Measurements from ENCODE around the gene PPP1R12A. TPM values are rescaled to one million over a fixed set of nuclear protein-coding genes. Genes with fewer than 3 reads are reported as not detected.

PPP1R12A gene
- total RNA-seq, 1 experiment from 2014 or later: 98.3 TPM

DNA sequence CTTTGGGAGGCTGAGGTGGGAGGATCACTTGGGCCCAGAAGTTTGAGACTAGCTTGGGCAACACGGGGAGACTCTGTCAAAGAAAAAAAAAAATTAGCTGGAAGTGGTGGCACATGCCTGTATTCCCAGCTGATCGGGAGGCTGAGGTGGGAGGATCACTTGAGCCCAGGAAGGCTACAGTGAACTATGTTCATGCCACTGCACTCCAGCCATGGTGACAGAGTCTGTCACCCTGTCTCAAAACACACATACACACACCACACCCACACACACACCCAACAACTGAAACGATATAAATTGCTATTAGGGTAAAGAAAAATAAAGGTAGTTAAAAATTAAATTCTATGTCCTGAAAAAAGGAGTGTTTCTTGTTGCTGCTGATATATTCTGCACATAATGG is 7.9 kb downstream of the PPP1R12A start:
- H3K27ac ChIP-seq: no peak overlapping the region
- 0 out of 2 replicates have a peak, but pooled peaks cover 4% of the 10 kb centered on the region for H3K36me3 ChIP-seq
- H3K4me1 ChIP-seq: 0 out of 2 replicates have a peak, but pooled peaks cover 5% of the 10 kb centered on the region
- DNase-seq: no peak
- H3K9me3 ChIP-seq (replicated peaks): no peaks in the 10 kb centered on the region
- no peaks in the 10 kb centered on the region for H3K27me3 ChIP-seq
- no peak overlapping the region for H3K4me3 ChIP-seq

GRCh38 chr12:79925492-79925891 is 9.4 kb downstream of the PPP1R12A start:
- Histone ChIP-seq H3K27me3 (no peaks in the 10 kb centered on the region), H3K4me3 (no peak overlapping the region), H3K4me1 (no peaks in the 10 kb centered on the region), H3K9me3 (replicated peaks) (no peaks in the 10 kb centered on the region), H3K27ac (no peak overlapping the region), H3K36me3 (0 out of 2 replicates have a peak, but pooled peaks cover 4% of the 10 kb centered on the region)
- DNase-seq: no peak

- no peak overlapping the region for H3K4me3 ChIP-seq
Observed at GRCh38 chr12:79921786-79922185, 13.1 kb downstream of the PPP1R12A start.

DNA sequence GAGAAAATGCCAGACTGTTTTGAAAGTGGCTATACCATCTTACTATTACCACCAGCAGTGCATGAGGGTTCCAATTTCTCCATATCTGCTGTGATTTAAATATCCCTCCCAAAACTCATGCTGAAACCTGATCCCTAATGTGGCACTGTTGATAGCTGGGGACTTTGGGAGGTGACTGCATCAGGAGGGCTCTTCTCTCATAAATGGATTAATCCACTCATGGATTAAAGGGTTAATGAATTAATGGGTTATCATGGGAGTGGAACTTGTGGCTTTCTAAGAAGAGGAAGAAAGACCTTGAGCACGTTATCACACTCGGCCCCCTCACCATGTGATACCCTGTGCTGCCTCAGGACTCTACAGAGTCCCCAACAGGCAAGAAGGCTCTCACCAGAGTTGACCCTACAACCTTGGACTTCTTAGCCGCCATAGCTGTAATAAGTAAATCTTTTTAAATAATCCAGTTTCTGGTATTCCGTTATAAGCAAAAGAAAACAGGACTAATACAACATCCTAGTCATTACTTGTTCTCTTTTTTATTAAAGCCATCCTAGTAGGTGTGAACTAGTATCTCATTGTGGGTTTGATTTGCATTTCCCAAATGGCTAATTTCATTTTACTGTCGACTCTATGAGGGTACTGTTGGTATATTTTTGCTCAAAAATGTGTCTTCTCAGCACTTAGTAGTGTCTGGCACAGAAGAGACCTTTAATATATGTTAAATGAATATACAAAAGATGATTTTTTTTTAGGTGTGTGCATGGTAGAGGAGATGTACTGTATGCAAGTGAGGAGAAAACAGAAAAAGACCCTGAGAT is 14.3 kb downstream of the PPP1R12A start:
- no peaks in the 10 kb centered on the region for H3K36me3 ChIP-seq
- no peak overlapping the region for H3K27ac ChIP-seq
- no peaks in the 10 kb centered on the region for H3K9me3 ChIP-seq (replicated peaks)
- no peak overlapping the region for H3K4me3 ChIP-seq
- DNase-seq: no peak
- no peaks in the 10 kb centered on the region for H3K27me3 ChIP-seq
- H3K4me1 ChIP-seq: no peaks in the 10 kb centered on the region

More at GRCh38 chr12:79921786-79922185, 13.1 kb downstream of the PPP1R12A start:
- DNase-seq: no peak
- Histone ChIP-seq H3K27ac (no peak overlapping the region), H3K4me1 (no peaks in the 10 kb centered on the region), H3K9me3 (replicated peaks) (no peaks in the 10 kb centered on the region), H3K27me3 (no peaks in the 10 kb centered on the region), H3K36me3 (no peaks in the 10 kb centered on the region)

- no peaks in the 10 kb centered on the region for H3K36me3 ChIP-seq
- H3K4me1 ChIP-seq: no peaks in the 10 kb centered on the region
Observed at GRCh38 chr12:79919762-79920161, 15.1 kb downstream of the PPP1R12A start.

GRCh38 chr12:79916826-79917225 is 18.1 kb downstream of the PPP1R12A start:
- DNase-seq: no peak
- no peaks in the 10 kb centered on the region for H3K9me3 ChIP-seq (replicated peaks)
- no peak overlapping the region for H3K27ac ChIP-seq
- H3K4me3 ChIP-seq: no peak overlapping the region
- H3K27me3 ChIP-seq: no peaks in the 10 kb centered on the region
- H3K4me1 ChIP-seq: no peaks in the 10 kb centered on the region
- no peaks in the 10 kb centered on the region for H3K36me3 ChIP-seq

More at GRCh38 chr12:79919762-79920161, 15.1 kb downstream of the PPP1R12A start:
- DNase-seq: no peak
- H3K9me3 ChIP-seq (replicated peaks): no peaks in the 10 kb centered on the region
- no peak overlapping the region for H3K4me3 ChIP-seq
- no peaks in the 10 kb centered on the region for H3K27me3 ChIP-seq
- H3K27ac ChIP-seq: no peak overlapping the region

DNA sequence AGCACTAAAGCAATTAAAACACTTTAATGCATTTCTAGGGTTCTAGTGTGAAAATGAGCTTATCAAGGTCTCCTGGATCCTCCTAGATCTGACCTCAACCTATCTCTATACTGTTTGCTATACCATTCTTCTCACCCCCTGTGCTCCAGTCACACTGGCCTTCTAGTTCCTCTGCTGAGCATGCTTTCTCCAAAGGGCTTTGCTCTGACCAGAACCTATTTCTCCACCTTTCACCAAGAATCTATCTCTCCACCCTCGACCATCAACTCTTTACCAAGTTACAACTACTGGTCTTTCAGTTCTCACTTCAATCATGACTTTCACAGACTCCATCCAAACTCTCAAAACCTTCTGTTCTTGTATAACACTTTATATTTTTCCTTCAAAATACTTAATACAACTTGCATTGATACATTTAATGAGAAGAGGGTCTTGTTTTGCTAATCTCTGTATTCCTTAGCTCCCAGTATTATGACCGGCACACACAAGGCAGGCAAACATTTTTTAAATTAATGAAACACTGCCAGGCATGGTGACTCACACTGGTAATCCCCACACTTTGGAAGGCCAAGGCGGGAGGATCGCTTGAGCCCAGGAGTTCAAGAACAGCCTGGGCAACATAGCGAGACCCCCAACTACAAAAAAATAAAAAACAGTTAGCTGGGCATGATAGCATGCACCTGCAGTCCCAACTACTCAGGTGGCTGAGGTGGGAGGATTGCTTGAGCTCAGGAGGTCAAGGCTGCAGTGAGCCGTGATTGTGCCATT is 22.8 kb downstream of the PPP1R12A start:
- Histone ChIP-seq H3K27ac (no peak overlapping the region), H3K27me3 (no peaks in the 10 kb centered on the region), H3K36me3 (no peaks in the 10 kb centered on the region), H3K4me3 (no peak overlapping the region), H3K9me3 (replicated peaks) (no peaks in the 10 kb centered on the region), H3K4me1 (no peaks in the 10 kb centered on the region)
- no peak for DNase-seq

DNA sequence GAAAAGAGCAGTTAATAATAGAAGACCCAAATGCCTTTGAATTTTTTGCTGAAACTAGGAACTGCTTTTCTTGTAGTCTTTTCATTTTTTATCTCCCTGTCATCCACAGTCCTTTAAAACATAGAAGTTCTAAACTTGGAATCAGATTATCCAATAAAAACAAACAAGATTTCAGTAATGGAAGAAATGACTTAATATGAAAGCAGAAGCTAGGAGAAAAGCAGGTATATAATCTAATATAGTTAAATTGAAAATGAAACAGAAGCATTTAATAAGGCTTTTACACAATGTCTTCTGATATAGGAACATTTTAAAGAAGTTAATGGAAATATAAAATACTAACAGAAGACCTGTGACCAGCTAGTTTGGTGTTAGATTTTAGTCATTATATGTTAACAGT is 26.5 kb downstream of the PPP1R12A start:
- no peaks in the 10 kb centered on the region for H3K9me3 ChIP-seq (replicated peaks)
- 0 out of 2 replicates have a peak, but pooled peaks cover 2% of the 10 kb centered on the region for H3K36me3 ChIP-seq
- H3K27me3 ChIP-seq: no peaks in the 10 kb centered on the region
- no peak overlapping the region for H3K27ac ChIP-seq
- H3K4me3 ChIP-seq: no peak overlapping the region
- no peaks in the 10 kb centered on the region for H3K4me1 ChIP-seq
- no peak for DNase-seq

DNA sequence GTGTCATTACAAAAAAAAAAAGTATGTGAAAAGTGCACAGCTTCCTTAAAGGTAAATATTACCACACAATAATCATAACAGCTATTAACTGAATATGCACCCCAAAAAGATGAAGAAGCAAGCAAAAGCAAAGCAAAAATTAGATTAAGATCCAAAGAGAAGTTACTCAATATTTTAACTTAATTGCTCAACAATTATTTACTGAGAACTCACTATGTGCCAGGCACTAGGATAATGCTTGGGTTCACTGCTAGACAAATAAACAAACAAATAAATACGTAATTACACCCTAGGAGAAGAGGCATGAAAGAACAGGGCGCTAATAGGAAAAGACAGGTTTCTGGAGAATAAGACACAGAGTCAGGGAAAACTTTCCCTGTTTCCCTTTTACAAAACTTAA is 33.4 kb downstream of the PPP1R12A start:
- Histone ChIP-seq H3K4me1 (0 out of 2 replicates have a peak, but pooled peaks cover 3% of the 10 kb centered on the region), H3K27ac (no peak overlapping the region)
- DNase-seq: no peak

GRCh38 chr12:79900951-79901350 is 33.9 kb downstream of the PPP1R12A start:
- H3K27me3 ChIP-seq: no peaks in the 10 kb centered on the region
- no peak for DNase-seq
- no peak overlapping the region for H3K27ac ChIP-seq
- H3K9me3 ChIP-seq (replicated peaks): no peaks in the 10 kb centered on the region
- H3K4me3 ChIP-seq: no peak overlapping the region
- 0 out of 2 replicates have a peak, but pooled peaks cover 2% of the 10 kb centered on the region for H3K36me3 ChIP-seq
- H3K4me1 ChIP-seq: 0 out of 2 replicates have a peak, but pooled peaks cover 3% of the 10 kb centered on the region

More for the DNA sequence above, 33.4 kb downstream of the PPP1R12A start:
- 0 out of 2 replicates have a peak, but pooled peaks cover 2% of the 10 kb centered on the region for H3K36me3 ChIP-seq
- H3K4me3 ChIP-seq: no peak overlapping the region
- H3K9me3 ChIP-seq (replicated peaks): no peaks in the 10 kb centered on the region
- no peaks in the 10 kb centered on the region for H3K27me3 ChIP-seq

- no peak for DNase-seq
- H3K36me3 ChIP-seq: 0 out of 2 replicates have a peak, but pooled peaks cover 2% of the 10 kb centered on the region
- no peak overlapping the region for H3K4me3 ChIP-seq
Observed at GRCh38 chr12:79900199-79900598, 34.7 kb downstream of the PPP1R12A start.

DNA sequence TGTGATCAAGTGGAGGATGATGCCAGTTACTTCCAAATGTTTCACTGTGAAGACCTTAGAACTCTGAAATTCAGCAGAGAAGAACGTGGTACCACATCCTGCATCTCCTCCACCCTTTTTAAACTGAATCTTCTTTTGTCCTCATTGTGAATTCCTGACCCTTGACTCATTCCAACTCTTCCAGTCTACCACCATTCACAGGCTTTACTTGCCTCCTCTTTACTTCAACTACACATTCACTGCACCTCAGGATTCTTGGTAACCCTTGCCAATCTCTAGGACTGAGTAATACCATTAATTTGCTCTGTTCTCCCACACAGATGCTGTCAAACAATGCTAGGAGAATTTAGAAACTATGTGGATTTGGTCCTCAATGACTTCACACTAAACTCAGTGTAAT is 37.3 kb downstream of the PPP1R12A start:
- Histone ChIP-seq H3K36me3 (no peaks in the 10 kb centered on the region), H3K9me3 (replicated peaks) (no peaks in the 10 kb centered on the region), H3K27me3 (no peaks in the 10 kb centered on the region), H3K4me3 (no peak overlapping the region), H3K27ac (no peak overlapping the region), H3K4me1 (0 out of 2 replicates have a peak, but pooled peaks cover 3% of the 10 kb centered on the region)
- peak; percentile 4 to 11 for DNase-seq

More at GRCh38 chr12:79900199-79900598, 34.7 kb downstream of the PPP1R12A start:
- 0 out of 2 replicates have a peak, but pooled peaks cover 3% of the 10 kb centered on the region for H3K4me1 ChIP-seq
- H3K27ac ChIP-seq: no peak overlapping the region
- H3K9me3 ChIP-seq (replicated peaks): no peaks in the 10 kb centered on the region
- H3K27me3 ChIP-seq: no peaks in the 10 kb centered on the region

DNA sequence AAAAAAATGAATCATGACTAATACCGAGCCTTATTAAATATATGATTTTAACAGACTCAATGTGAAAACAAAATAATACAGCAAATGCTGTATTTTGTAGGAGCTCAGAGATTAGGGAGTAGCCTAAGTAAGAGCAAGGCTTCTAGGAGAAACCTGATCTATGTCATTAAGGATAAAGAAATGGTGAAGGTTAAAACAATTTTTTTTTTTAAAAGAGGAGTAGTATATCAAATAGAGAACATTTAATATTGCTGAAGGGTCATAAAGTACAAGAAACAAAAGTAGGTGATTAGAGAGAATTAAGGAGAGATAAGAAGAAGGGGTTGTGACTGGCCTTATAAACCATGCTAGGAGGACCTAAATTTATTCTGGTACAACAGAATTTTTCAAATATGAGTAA is 39.1 kb downstream of the PPP1R12A start:
- Histone ChIP-seq H3K36me3 (0 out of 2 replicates have a peak, but pooled peaks cover 2% of the 10 kb centered on the region), H3K9me3 (replicated peaks) (no peaks in the 10 kb centered on the region), H3K4me1 (0 out of 2 replicates have a peak, but pooled peaks cover 3% of the 10 kb centered on the region), H3K4me3 (no peak overlapping the region), H3K27ac (no peak overlapping the region), H3K27me3 (no peaks in the 10 kb centered on the region)
- DNase-seq: no peak

DNA sequence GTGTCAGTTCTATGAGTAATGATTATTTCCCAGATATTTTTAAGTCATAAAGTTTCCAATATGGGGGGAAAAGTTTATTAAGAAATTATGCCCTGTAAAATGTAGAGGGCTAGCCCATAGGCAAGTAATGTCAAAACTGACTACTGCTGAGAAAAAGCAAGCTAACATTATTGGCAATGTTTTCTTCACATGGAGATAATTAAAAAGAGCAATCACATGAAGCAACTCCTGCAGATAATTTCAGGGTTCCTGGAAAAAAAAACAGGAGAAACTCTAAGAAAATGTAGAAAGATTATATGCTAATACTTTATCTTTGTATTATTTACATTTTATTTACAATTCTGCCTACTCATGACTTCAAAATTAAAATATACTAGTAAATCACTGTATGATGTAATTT is 39.8 kb downstream of the PPP1R12A start:
- Histone ChIP-seq H3K4me3 (no peak overlapping the region), H3K36me3 (0 out of 2 replicates have a peak, but pooled peaks cover 2% of the 10 kb centered on the region), H3K4me1 (0 out of 2 replicates have a peak, but pooled peaks cover 3% of the 10 kb centered on the region), H3K27me3 (no peaks in the 10 kb centered on the region), H3K27ac (no peak overlapping the region), H3K9me3 (replicated peaks) (no peaks in the 10 kb centered on the region)
- DNase-seq: no peak
